Right atrium auricular region (tissue), 2 donors: ENCODE data around the gene ID4. TPM values are rescaled to one million over a fixed set of nuclear protein-coding genes. Genes with fewer than 3 reads are reported as not detected.

Experiments used
- DNase-seq: peaks from one replicate; pipeline ENCODE4 v3.0.0-alpha.2; 2019; ENCODE audit warnings: low spot score
- H3K27ac ChIP-seq, 2 donors: fragments of 200-600 bp; sonication (generic); 1 replicate in 1 of 2; 2 replicates in 1 of 2; pipeline ENCODE4 v1.5.1; 2016 to 2019
- H3K27me3 ChIP-seq, 2 donors: fragments of 200-600 bp; sonication (generic); one replicate each; pipeline versions ENCODE4 v1.5.1 to v1.6.0; 2017 to 2019
- H3K36me3 ChIP-seq: fragments of 200-600 bp; sonication (generic); one replicate; pipeline ENCODE4 v1.5.1; 2016
- H3K4me1 ChIP-seq, 2 donors: fragments of 200-600 bp; sonication (generic); one replicate each; pipeline versions ENCODE4 v1.5.1 to v1.6.0; 2017 to 2019
- H3K4me3 ChIP-seq, 2 donors: fragments of 200-600 bp; sonication (generic); 1 replicate in 1 of 2; 2 replicates in 1 of 2; pipeline ENCODE4 v1.5.1; 2017 to 2019; ENCODE audit warnings: mild to moderate bottlenecking in 1 of 2, moderate library complexity in 1 of 2
- H3K9me3 ChIP-seq, 2 donors: fragments of 200-600 bp; sonication (generic); one replicate each; pipeline ENCODE4 v1.5.1; 2019
- CTCF ChIP-seq, 2 donors: fragments of 200-600 bp; sonication (generic); IDR thresholded peaks; one replicate each; pipeline ENCODE4 v1.5.1; 2019; ENCODE audit warnings: antibody characterized with exemption in 2 of 2
- total RNA-seq, 2 donors: library from RNA; depleted of rRNA; stranded (reverse); fragments of >200 nt; gene quantifications; one replicate each; pipeline ENCODE4 v1.1.0, GENCODE V29; 2016

The ID4 gene
- total RNA-seq, 2 donors from 2014 or later: 19.0 to 83.2 TPM

GRCh38 chr6:19796452-19796851 lies 40.7 kb upstream of the ID4 start:
- Histone ChIP-seq H3K4me3 (no peak overlapping the region), H3K9me3 (peaks cover 0 to 17% of the 10 kb centered on the region in 2 donors), H3K27ac (no peak overlapping the region), H3K27me3 (no peaks in the 10 kb centered on the region), H3K4me1 (no peaks in the 10 kb centered on the region), H3K36me3 (no peaks in the 10 kb centered on the region)
- TF ChIP-seq CTCF (IDR thresholded peaks at IDR 0.05): no peak
- DNase-seq: no peak

- Histone ChIP-seq H3K36me3 (no peaks in the 10 kb centered on the region), H3K9me3 (peaks cover 0 to 17% of the 10 kb centered on the region in 2 donors), H3K27me3 (no peaks in the 10 kb centered on the region), H3K4me3 (no peak overlapping the region), H3K4me1 (no peaks in the 10 kb centered on the region), H3K27ac (no peak overlapping the region)
- no peak for DNase-seq
- TF ChIP-seq CTCF (IDR thresholded peaks at IDR 0.05): no peak
Observed at GRCh38 chr6:19798362-19798761, 38.8 kb upstream of the ID4 start.

- Histone ChIP-seq H3K9me3 (no peaks in the 10 kb centered on the region), H3K4me1 (no peaks in the 10 kb centered on the region), H3K4me3 (no peak overlapping the region), H3K27ac (peak overlapping the region in 1 of 2 donors; percentile 98), H3K27me3 (no peaks in the 10 kb centered on the region), H3K36me3 (no peaks in the 10 kb centered on the region)
- no peak for TF ChIP-seq CTCF (IDR thresholded peaks at IDR 0.05)
- DNase-seq: no peak
Observed at GRCh38 chr6:19802656-19803055, 34.5 kb upstream of the ID4 start.

DNA sequence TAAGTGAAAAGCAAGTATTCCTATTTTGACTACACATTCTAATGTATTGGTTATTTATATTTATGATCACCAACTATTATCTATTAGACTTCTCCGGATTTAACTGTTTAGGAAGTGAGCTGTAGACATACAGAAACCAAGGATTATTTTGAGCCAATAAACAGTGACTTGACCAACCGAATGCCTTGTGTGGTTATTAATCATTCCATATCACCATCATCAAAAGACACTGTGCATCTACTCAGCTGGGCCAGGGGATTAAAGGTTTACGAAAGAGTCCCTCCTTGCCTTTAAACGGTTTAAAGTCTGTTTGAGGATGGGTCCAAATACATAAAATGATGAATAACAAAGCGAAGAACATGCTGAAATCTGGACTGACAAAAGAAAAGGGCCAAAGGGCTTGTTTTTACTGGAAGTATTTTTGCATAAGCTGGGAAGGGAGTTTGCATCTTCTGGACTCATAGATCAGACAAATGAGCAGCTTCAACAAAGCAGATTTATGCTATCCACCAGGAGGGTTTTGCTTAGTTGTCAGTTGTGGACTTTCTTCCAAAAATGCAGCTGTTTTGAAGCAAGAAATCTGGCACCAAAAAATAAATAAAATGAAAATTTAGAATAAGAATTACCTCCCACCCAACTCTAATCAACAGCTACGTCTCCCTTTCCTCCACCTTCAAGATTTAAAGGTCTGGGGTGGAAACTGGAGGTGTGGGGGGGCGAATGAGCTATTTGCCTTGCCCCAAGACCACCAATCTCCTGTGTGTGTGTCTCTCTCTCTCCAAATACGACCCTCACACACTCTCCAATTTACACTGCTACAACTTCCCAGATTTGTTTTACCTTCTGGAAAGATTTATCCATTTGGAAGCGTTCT lies 33.6 kb upstream of the ID4 start:
- Histone ChIP-seq H3K9me3 (no peaks in the 10 kb centered on the region), H3K4me3 (peak overlapping the region; percentile 45 to 59), H3K36me3 (no peaks in the 10 kb centered on the region), H3K27ac (peak overlapping the region; percentile 89 to 98), H3K27me3 (no peaks in the 10 kb centered on the region), H3K4me1 (no peaks in the 10 kb centered on the region)
- no peak for DNase-seq
- TF ChIP-seq CTCF (IDR thresholded peaks at IDR 0.05): no peak

- no peaks in the 10 kb centered on the region for H3K27me3 ChIP-seq
- H3K4me3 ChIP-seq: peak overlapping the region; percentile 45 to 59
- TF ChIP-seq CTCF (IDR thresholded peaks at IDR 0.05): no peak
- H3K27ac ChIP-seq: peak overlapping the region; percentile 89 to 98
- H3K4me1 ChIP-seq: no peaks in the 10 kb centered on the region
- H3K36me3 ChIP-seq: no peaks in the 10 kb centered on the region
- DNase-seq: peak; percentile 97
- no peaks in the 10 kb centered on the region for H3K9me3 ChIP-seq
Observed at GRCh38 chr6:19804205-19805128, 32.7 kb upstream of the ID4 start.
